Suprapubic skin (tissue), 4 donors: Measurements from ENCODE around the gene SLC22A17. TPM values are rescaled to one million over a fixed set of nuclear protein-coding genes. Genes with fewer than 3 reads are reported as not detected.

Experiments used
- DNase-seq, 2 donors: peaks; one replicate each; pipeline ENCODE4 v3.0.0-alpha.2; 2019; ENCODE audit warnings: low spot score in 2 of 2
- H3K27ac ChIP-seq: fragments of 200-600 bp; sonication (generic); one replicate; pipeline ENCODE4 v1.5.1; 2019
- H3K27me3 ChIP-seq: fragments of 200-600 bp; sonication (generic); one replicate; pipeline ENCODE4 v1.5.1; 2019
- H3K36me3 ChIP-seq: fragments of 200-600 bp; sonication (generic); one replicate; pipeline ENCODE4 v1.5.1; 2019
- H3K4me1 ChIP-seq: fragments of 200-600 bp; sonication (generic); one replicate; pipeline ENCODE4 v1.5.1; 2019
- H3K4me3 ChIP-seq: fragments of 200-600 bp; sonication (generic); one replicate; pipeline ENCODE4 v1.5.1; 2019; ENCODE audit warnings: mild to moderate bottlenecking
- H3K9me3 ChIP-seq: fragments of 200-600 bp; sonication (generic); one replicate; pipeline ENCODE4 v1.5.1; 2019
- CTCF ChIP-seq, 2 donors: fragments of 200-600 bp in 1 of 2; fragments of 450-650 bp in 1 of 2; sonication (generic) in 1 of 2; IDR thresholded peaks; one replicate each; pipeline ENCODE4 v1.5.1; 2016 to 2019; ENCODE audit warnings: antibody characterized with exemption in 2 of 2, mild to moderate bottlenecking in 1 of 2, moderate library complexity in 1 of 2
- EP300 ChIP-seq: sonication (generic); formaldehyde crosslinking; IDR thresholded peaks from one replicate; pipeline ENCODE4 v1.6.1; 2017; ENCODE audit warnings: antibody characterized with exemption
- POLR2A ChIP-seq, 2 donors: fragments of 450-650 bp; IDR thresholded peaks; one replicate each; pipeline ENCODE4 v1.6.1; 2017; ENCODE audit warnings: antibody characterized with exemption in 2 of 2, mild to moderate bottlenecking in 2 of 2, moderate library complexity in 2 of 2
- POLR2AphosphoS5 ChIP-seq, 3 donors: sonication (generic); formaldehyde crosslinking; IDR thresholded peaks; one replicate each; pipeline ENCODE4 v1.6.1; 2017; ENCODE audit warnings: antibody characterized with exemption in 3 of 3
- WGBS: methylation state at CpG from one replicate; pipeline ENCODE4 v1.1.5; 2018; 5-methylcytosine and 5-hydroxymethylcytosine counted together
- total RNA-seq, 4 donors: library from RNA; depleted of rRNA; stranded (reverse); fragments of >200 nt; gene quantifications; one replicate each; pipeline ENCODE4 v1.1.0, GENCODE V29; 2016

SLC22A17 gene
- total RNA-seq, 4 donors from 2014 or later, result 15.4 to 67.6 (median 22.5) TPM

- Histone ChIP-seq H3K27me3 (peaks cover 7% of the 10 kb centered on the region), H3K27ac (no peak overlapping the region), H3K9me3 (no peaks in the 10 kb centered on the region), H3K4me1 (peaks cover 12% of the 10 kb centered on the region), H3K36me3 (no peaks in the 10 kb centered on the region), H3K4me3 (no peak overlapping the region)
- 95% methylated on average over 4 of the region's 4 CpGs for WGBS
- TF ChIP-seq POLR2AphosphoS5 (IDR thresholded peaks at IDR 0.05) (no peak), EP300 (no peak), POLR2A (IDR thresholded peaks at IDR 0.05) (no peak), CTCF (IDR thresholded peaks at IDR 0.05) (no peak)
- DNase-seq, result no peak
Observed at GRCh38 chr14:23380976-23381375, 28.3 kb upstream of the SLC22A17 start.

GRCh38 chr14:23380197-23380914 lies 27.7 kb upstream of the SLC22A17 start:
- H3K27ac ChIP-seq, result no peak overlapping the region
- H3K27me3 ChIP-seq, result peaks cover 7% of the 10 kb centered on the region
- no peaks in the 10 kb centered on the region for H3K36me3 ChIP-seq
- no peak for TF ChIP-seq CTCF (IDR thresholded peaks at IDR 0.05)
- TF ChIP-seq POLR2A (IDR thresholded peaks at IDR 0.05), result no peak
- TF ChIP-seq POLR2AphosphoS5 (IDR thresholded peaks at IDR 0.05), result no peak
- peaks cover 12% of the 10 kb centered on the region for H3K4me1 ChIP-seq
- 56% methylated on average over 9 of the region's 16 CpGs for WGBS
- no peaks in the 10 kb centered on the region for H3K9me3 ChIP-seq
- DNase-seq, result no peak
- H3K4me3 ChIP-seq, result no peak overlapping the region

- Histone ChIP-seq H3K4me1 (peaks cover 12% of the 10 kb centered on the region), H3K27ac (no peak overlapping the region), H3K36me3 (no peaks in the 10 kb centered on the region), H3K4me3 (no peak overlapping the region), H3K9me3 (no peaks in the 10 kb centered on the region), H3K27me3 (peaks cover 7% of the 10 kb centered on the region)
- 30% methylated on average over 4 of the region's 12 CpGs for WGBS
- DNase-seq, result no peak
- TF ChIP-seq POLR2A (IDR thresholded peaks at IDR 0.05) (no peak), CTCF (IDR thresholded peaks at IDR 0.05) (peak; percentile 84 to 87), POLR2AphosphoS5 (IDR thresholded peaks at IDR 0.05) (peak in 1 of 3 donors; percentile 17)
Observed at GRCh38 chr14:23379366-23380196, 26.9 kb upstream of the SLC22A17 start.

- DNase-seq, result no peak
- H3K9me3 ChIP-seq, result no peaks in the 10 kb centered on the region
- H3K27me3 ChIP-seq, result peaks cover 7% of the 10 kb centered on the region
- H3K4me1 ChIP-seq, result peaks cover 12% of the 10 kb centered on the region
- H3K27ac ChIP-seq, result no peak overlapping the region
- no peak overlapping the region for H3K4me3 ChIP-seq
- TF ChIP-seq CTCF (IDR thresholded peaks at IDR 0.05) (no peak), POLR2AphosphoS5 (IDR thresholded peaks at IDR 0.05) (no peak), POLR2A (IDR thresholded peaks at IDR 0.05) (no peak), EP300 (no peak)
- no peaks in the 10 kb centered on the region for H3K36me3 ChIP-seq
- 85% methylated on average over 11 of the region's 11 CpGs for WGBS
Observed at GRCh38 chr14:23378612-23379220, 26.0 kb upstream of the SLC22A17 start.
